HepG2 (cell line): ENCODE results near the gene STX1B. TPM values are rescaled to one million over a fixed set of nuclear protein-coding genes. Genes with fewer than 3 reads are reported as not detected.
A peak's percentile ranks its signal among the peaks of the same experiment; 100 is the strongest.

Experiments
- EED ChIP-seq: sonication (generic); formaldehyde crosslinking; IDR thresholded peaks from 2 replicates; pipeline ENCODE4 v1.5.0; 2020; ENCODE audit warnings: mild to moderate bottlenecking, missing genetic modification reagents
- EHMT2 ChIP-seq: fragments of 200-600 bp; sonication (generic); IDR thresholded peaks from 2 replicates; pipeline ENCODE4 v1.7.0; 2017; ENCODE audit warnings: antibody characterized with exemption, low read depth, low read length, borderline replicate concordance
- HHEX ChIP-seq: IDR thresholded peaks from 2 replicates; pipeline ENCODE4 v1.6.1; 2016; ENCODE audit warnings: control low read depth
- HOXA3 ChIP-seq: sonication (generic); formaldehyde crosslinking; IDR thresholded peaks from 2 replicates; pipeline ENCODE4 v1.5.0; 2020; ENCODE audit warnings: missing genetic modification reagents
- HOXA9 ChIP-seq: sonication (generic); formaldehyde crosslinking; IDR thresholded peaks from 2 replicates; pipeline ENCODE4 v1.8.1; 2022; ENCODE audit warnings: missing genetic modification reagents, mild to moderate bottlenecking, moderate library complexity, borderline replicate concordance
- KLF12 ChIP-seq: sonication (generic); formaldehyde crosslinking; IDR thresholded peaks from 2 replicates; pipeline ENCODE4 v1.4.0; 2020; ENCODE audit warnings: missing genetic modification reagents, borderline replicate concordance
- LCORL ChIP-seq, 2 experiments: fragments of 450-650 bp in 1 of 2; sonication (generic) in 1 of 2; formaldehyde crosslinking in 1 of 2; IDR thresholded peaks; 2 replicates each; pipeline versions ENCODE4 v1.5.0 to v1.6.1; 2017 to 2020; ENCODE audit warnings: antibody characterized with exemption in 1 of 2, missing genetic modification reagents in 1 of 2
- NFKBIZ ChIP-seq: IDR thresholded peaks from 2 replicates; pipeline ENCODE4 v1.6.1; 2018; ENCODE audit warnings: missing genetic modification reagents, missing compliant biosample characterization
- NRL ChIP-seq: sonication (generic); formaldehyde crosslinking; IDR thresholded peaks from 2 replicates; pipeline ENCODE4 v1.5.0; 2020; ENCODE audit warnings: missing genetic modification reagents, mild to moderate bottlenecking, moderate library complexity, borderline replicate concordance
- RFXAP ChIP-seq: sonication (generic); formaldehyde crosslinking; IDR thresholded peaks from 2 replicates; pipeline ENCODE4 v1.4.0; 2020; ENCODE audit warnings: missing genetic modification reagents, borderline replicate concordance
- SIX4 ChIP-seq: sonication (generic); formaldehyde crosslinking; IDR thresholded peaks from 2 replicates; pipeline ENCODE4 v1.4.0; 2020; ENCODE audit warnings: missing genetic modification reagents
- ZC3H13 ChIP-seq: sonication (generic); formaldehyde crosslinking; IDR thresholded peaks from 2 replicates; pipeline ENCODE4 v1.8.1; 2023; ENCODE audit warnings: mild to moderate bottlenecking, missing genetic modification reagents, moderate library complexity
- ZFP41 ChIP-seq: sonication (generic); formaldehyde crosslinking; IDR thresholded peaks from 2 replicates; pipeline ENCODE4 v1.4.0; 2020; ENCODE audit warnings: mild to moderate bottlenecking, missing genetic modification reagents, borderline replicate concordance
- ZMYM4 ChIP-seq: sonication (generic); formaldehyde crosslinking; IDR thresholded peaks from 2 replicates; pipeline ENCODE4 v1.8.1; 2023; ENCODE audit warnings: mild to moderate bottlenecking, missing genetic modification reagents
- ZNF3 ChIP-seq: IDR thresholded peaks from 2 replicates; pipeline ENCODE4 v1.7.0; 2017; ENCODE audit warnings: inconsistent platforms
- ZNF367 ChIP-seq: sonication (generic); formaldehyde crosslinking; IDR thresholded peaks from 2 replicates; pipeline ENCODE4 v1.4.0; 2020; ENCODE audit warnings: missing genetic modification reagents, borderline replicate concordance
- ZNF598 ChIP-seq: sonication (generic); formaldehyde crosslinking; IDR thresholded peaks from 2 replicates; pipeline ENCODE4 v1.5.1; 2020; ENCODE audit warnings: mild to moderate bottlenecking, missing genetic modification reagents, borderline replicate concordance
- ZNF841 ChIP-seq: sonication (generic); formaldehyde crosslinking; IDR thresholded peaks from 2 replicates; pipeline ENCODE4 v1.8.1; 2023; ENCODE audit warnings: missing genetic modification reagents, borderline replicate concordance
- polyA plus RNA-seq, 8 experiments: library from polyadenylated mRNA; depleted of rRNA in 3 of 8; stranded (reverse) in 7 of 8; unstranded in 1 of 8; fragments of >200 nt; fragmentation: Illumina TruSeq in 4 of 8; extraction: Trizol in 4 of 8; gene quantifications; 2 replicates each; pipeline versions ENCODE4 v1.2.1 to v1.2.3, GENCODE V29; 2011 to 2016; ENCODE audit warnings: low read depth in 4 of 8, missing spikeins in 1 of 8, mixed read lengths in 1 of 8; ENCODE audit not compliant: insufficient read depth in 1 of 8
- total RNA-seq, 5 experiments: library from RNA; depleted of rRNA; stranded (reverse); fragments of >200 nt; fragmentation: Illumina TruSeq; extraction: Trizol; gene quantifications; 2 replicates each; pipeline ENCODE4 v1.2.3, GENCODE V29; 2016; ENCODE audit warnings: low read depth in 1 of 5
- TF ChIP-seq, protein P1 (sequence below): sonication (generic); formaldehyde crosslinking; IDR thresholded peaks from 2 replicates; pipeline ENCODE4 v1.8.1; 2023; ENCODE audit warnings: missing genetic modification reagents, inconsistent platforms, borderline replicate concordance
- TF ChIP-seq, protein P2 (sequence below), 2 experiments: fragments of 450-650 bp in 1 of 2; sonication (generic) in 1 of 2; formaldehyde crosslinking; IDR thresholded peaks; 2 replicates each; pipeline versions ENCODE4 v1.5.0 to v1.8.0; 2020 to 2022; ENCODE audit warnings: mild to moderate bottlenecking in 1 of 2, missing genetic modification reagents in 1 of 2
- TF ChIP-seq, protein P3 (sequence below): sonication (generic); formaldehyde crosslinking; IDR thresholded peaks from 2 replicates; pipeline ENCODE4 v1.4.0; 2020; ENCODE audit warnings: mild to moderate bottlenecking, missing genetic modification reagents
- TF ChIP-seq, protein P4 (sequence below): sonication (generic); formaldehyde crosslinking; IDR thresholded peaks from 2 replicates; pipeline ENCODE4 v1.8.1; 2022; ENCODE audit warnings: mild to moderate bottlenecking, missing genetic modification reagents

STX1B gene
- total and polyA plus RNA-seq, 2 of the 13 experiments (the other 11 are each of a cell fraction or from before 2014, with no cell fraction given): 2.1 to 3.0 TPM

DNA sequence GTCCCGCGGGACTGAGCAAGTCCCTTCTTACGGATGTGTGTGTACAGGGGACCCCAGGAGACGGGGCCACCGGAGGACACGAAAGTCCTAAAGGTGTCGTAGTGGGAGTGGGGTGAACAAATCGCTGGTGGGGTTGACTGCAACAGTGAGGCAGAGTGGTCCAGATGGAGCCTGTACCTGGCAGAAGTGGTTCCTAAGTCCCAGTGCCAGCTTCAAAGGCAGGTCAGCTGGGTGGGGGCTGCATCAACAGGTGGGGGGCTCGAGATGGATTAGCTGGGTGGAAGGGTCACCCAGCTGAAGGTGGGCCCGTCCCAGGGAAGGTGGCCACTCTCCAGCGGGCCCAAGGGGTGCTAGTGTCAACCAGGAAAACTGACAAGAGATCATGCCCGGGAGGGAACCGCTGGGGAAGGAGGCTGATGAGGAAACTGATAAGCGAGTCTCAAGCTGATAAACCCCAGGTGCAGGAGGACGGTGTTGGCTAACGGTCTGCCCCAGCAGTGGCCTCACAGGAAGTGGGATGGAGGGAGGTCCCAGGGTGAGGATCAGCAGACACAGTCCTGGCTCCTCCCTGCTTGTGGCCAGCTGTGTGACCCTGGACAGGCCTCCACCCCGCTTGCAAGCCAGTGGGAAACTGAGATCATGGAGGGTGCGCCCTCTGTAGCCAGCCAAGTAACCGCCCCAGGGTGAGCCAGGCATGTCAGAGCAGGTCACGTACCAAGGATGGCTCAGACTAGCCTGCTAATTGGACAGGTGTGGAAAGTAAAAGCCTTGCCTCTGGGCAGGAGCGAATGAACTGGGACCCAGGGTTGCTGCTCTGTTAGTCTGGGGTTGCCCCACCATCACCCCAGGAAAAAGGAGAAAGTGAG, 60.6 kb downstream of the STX1B start (continued):
- TF ChIP-seq EED (CRISPR knock-in tag) (peak; percentile 92), RFXAP (CRISPR knock-in tag) (peak; percentile 77; the same call in 1 of the 2 replicates), HOXA3 (CRISPR knock-in tag) (peak; percentile 86), NRL (CRISPR knock-in tag) (no peak; the same call in 1 of the 2 replicates), HHEX (CRISPR knock-in tag) (peak; percentile 17; the same call in 1 of the 2 replicates), KLF12 (CRISPR knock-in tag) (no peak; the same call in 1 of the 2 replicates), ZNF3 (CRISPR knock-in tag) (no peak), ZNF841 (CRISPR knock-in tag) (no peak), ZC3H13 (CRISPR knock-in tag) (peak; percentile 89; the same call in 1 of the 2 replicates), ZFP41 (CRISPR knock-in tag) (peak; percentile 34; the same call in 1 of the 2 replicates), ZNF598 (CRISPR knock-in tag) (no peak), EHMT2 (no peak), LCORL (IDR thresholded peaks at IDR 0.05) (no peak), LCORL (CRISPR knock-in tag; IDR thresholded peaks at IDR 0.05) (peak; percentile 96), NFKBIZ (peak; percentile 96), ZNF367 (CRISPR knock-in tag) (no peak), SIX4 (CRISPR knock-in tag) (peak; percentile 64; the same call in 1 of the 2 replicates), ZMYM4 (peak; percentile 85), HOXA9 (CRISPR knock-in tag) (0 out of 2 replicates have a peak, but pooled peaks have one; percentile 18)
- TF ChIP-seq, protein P1, sequence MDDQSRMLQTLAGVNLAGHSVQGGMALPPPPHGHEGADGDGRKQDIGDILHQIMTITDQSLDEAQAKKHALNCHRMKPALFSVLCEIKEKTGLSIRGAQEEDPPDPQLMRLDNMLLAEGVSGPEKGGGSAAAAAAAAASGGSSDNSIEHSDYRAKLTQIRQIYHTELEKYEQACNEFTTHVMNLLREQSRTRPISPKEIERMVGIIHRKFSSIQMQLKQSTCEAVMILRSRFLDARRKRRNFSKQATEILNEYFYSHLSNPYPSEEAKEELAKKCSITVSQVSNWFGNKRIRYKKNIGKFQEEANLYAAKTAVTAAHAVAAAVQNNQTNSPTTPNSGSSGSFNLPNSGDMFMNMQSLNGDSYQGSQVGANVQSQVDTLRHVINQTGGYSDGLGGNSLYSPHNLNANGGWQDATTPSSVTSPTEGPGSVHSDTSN: no peak
- TF ChIP-seq, protein P2, sequence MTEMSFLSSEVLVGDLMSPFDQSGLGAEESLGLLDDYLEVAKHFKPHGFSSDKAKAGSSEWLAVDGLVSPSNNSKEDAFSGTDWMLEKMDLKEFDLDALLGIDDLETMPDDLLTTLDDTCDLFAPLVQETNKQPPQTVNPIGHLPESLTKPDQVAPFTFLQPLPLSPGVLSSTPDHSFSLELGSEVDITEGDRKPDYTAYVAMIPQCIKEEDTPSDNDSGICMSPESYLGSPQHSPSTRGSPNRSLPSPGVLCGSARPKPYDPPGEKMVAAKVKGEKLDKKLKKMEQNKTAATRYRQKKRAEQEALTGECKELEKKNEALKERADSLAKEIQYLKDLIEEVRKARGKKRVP (CRISPR knock-in tag; IDR thresholded peaks at IDR 0.05): no peak; a peak in 1 of 4 replicates
- TF ChIP-seq, protein P3, sequence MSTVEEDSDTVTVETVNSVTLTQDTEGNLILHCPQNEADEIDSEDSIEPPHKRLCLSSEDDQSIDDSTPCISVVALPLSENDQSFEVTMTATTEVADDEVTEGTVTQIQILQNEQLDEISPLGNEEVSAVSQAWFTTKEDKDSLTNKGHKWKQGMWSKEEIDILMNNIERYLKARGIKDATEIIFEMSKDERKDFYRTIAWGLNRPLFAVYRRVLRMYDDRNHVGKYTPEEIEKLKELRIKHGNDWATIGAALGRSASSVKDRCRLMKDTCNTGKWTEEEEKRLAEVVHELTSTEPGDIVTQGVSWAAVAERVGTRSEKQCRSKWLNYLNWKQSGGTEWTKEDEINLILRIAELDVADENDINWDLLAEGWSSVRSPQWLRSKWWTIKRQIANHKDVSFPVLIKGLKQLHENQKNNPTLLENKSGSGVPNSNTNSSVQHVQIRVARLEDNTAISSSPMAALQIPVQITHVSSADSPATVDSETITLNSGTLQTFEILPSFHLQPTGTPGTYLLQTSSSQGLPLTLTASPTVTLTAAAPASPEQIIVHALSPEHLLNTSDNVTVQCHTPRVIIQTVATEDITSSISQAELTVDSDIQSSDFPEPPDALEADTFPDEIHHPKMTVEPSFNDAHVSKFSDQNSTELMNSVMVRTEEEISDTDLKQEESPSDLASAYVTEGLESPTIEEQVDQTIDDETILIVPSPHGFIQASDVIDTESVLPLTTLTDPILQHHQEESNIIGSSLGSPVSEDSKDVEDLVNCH: peak; percentile 77; the same call in 1 of the 2 replicates
- TF ChIP-seq, protein P4, sequence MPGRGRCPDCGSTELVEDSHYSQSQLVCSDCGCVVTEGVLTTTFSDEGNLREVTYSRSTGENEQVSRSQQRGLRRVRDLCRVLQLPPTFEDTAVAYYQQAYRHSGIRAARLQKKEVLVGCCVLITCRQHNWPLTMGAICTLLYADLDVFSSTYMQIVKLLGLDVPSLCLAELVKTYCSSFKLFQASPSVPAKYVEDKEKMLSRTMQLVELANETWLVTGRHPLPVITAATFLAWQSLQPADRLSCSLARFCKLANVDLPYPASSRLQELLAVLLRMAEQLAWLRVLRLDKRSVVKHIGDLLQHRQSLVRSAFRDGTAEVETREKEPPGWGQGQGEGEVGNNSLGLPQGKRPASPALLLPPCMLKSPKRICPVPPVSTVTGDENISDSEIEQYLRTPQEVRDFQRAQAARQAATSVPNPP (CRISPR knock-in tag): no peak; the same call in 1 of the 2 replicates
